NCI-H524 (cell line): ENCODE results near the gene PARD6A.

Experiments used
- DNase-seq, 2 experiments: peaks; one replicate each; lab custom pipeline; 2025; lab: John Stamatoyannopoulos, UW

Gene PARD6A

GRCh38 chr16:67653789-67654402 lies 6.9 kb upstream of the PARD6A start:
- no peak for DNase-seq

DNA sequence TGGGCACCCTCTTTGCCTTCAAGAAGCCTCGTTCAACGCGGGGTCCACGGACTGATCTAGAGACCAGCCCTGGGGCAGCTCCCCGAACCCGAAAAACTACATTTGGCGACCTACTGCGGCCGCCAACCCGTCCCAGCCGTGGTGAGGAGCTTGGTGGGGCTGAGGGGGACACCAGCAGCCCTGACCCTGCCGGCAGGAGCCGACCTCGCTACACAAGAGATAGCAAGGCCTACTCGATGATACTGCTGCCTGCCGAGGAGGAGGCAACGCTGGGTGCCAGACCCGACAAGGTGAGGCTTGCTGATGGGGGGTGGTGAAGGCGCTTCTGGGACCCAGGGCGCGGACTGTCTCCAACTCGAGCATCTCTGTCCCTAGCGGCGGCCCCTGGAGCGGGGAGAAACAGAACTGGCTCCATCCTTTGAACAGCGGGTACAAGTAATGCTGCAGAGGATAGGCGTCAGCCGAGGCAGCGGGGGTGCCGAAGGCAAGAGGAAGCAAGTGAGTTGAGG lies 6.3 kb upstream of the PARD6A start:
- DNase-seq, result no peak

GRCh38 chr16:67655363-67655762 lies 5.4 kb upstream of the PARD6A start:
- DNase-seq, result no peak

DNA sequence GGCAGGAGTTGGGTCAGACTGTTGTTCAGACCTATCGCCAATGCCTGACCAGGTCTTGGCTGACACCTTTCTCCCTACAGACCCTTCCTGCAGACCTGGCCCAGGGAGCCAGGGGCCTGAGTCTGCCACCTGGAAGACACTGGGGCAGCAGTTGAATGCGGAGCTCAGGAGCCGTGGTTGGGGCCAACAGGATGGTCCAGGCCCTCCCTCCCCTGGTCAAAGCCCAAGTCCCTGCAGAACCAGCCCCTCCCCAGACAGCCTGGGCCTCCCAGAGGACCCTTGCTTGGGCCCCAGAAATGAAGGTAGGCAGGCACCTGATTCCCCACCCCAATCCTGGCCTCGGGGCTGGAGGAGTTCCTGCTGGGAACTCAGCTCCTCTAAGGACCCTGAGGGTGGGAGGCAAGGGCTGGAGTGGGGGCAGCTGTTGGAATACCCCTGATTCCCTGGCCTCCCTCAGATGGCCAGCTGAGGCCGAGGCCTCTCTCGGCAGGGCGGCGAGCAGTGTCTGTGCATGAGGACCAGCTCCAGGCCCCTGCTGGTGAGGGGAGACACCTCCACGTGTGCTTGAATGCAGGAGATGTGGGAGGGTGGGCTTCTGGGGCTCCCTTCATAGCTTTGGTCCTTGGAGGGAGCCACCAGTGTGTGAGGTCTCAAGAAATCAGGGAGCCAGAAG lies 4.3 kb upstream of the PARD6A start:
- no peak for DNase-seq

DNA sequence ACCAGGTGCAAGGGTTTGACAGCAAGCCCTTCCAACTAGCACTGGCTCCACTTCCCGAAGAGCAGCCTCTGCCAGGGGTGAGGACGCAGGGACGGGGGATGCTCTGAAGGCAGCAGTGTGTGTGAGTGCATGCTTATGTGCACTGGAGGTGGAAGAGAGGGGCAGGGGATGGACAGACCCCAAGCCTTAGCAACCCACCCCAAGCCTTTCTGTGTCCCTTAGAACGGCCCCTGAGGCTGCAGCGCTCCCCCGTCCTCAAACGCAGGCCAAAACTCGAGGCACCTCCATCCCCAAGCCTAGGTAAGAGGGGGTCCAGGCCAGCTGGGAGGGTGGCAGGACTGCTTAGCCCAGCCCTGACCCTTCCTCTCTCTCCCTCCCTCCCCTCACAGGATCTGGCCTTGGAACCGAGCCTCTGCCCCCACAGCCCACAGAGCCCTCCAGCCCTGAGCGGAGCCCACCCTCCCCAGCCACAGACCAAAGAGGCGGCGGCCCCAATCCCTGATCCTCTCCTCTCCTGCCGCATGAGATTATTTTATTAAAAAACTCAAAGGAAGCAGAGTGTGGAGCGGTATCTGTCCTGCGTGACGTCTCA lies 3.6 kb upstream of the PARD6A start:
- DNase-seq, result no peak

GRCh38 chr16:67657751-67658518 lies 2.8 kb upstream of the PARD6A start:
- DNase-seq, result no peak

DNA sequence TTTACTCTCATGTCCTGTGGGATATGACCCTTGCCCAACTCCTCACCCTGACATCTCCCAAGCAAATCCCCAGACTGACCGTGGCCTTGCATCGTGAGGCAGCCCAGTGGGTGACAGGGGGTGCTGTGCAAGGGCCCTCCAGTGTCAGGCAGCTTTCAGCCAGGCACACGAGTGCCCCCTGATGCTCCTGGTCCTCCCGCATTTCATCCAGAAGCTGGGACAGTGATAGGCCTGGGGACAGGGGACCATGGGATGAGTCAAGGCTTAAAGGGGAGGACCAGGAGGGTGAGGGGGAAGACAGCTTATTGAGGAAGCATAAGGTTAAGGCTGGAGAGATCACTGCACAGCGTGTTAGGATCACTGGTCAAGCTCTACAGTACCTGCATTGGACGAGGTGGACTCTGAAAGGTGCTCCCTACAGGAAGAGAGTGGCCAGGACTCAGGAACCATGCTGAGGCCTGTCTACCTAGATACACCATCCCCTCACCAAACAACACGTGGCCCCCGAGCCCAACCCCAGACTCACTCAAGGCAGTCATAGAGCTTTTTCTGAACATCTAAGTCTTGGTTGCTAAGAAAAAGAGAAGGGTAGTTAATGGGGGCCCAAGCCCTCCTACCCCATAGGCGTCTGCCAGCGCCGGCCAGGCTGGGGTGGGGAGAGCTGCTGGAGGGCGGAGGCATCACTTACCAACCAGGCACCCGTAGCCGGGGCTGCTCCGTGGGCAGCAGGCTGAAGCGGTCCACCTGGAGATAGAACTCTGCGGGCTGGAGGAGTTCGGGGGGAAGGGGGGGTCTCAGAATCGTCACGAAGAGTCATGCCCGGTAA lies 1.7 kb upstream of the PARD6A start:
- no peak for DNase-seq

GRCh38 chr16:67659675-67660563 lies 841 bp upstream of the PARD6A start, which contains the start of gene ACD:
ACD (minus strand) TSS chr16:67660260; CDS start chr16:67660220, 40 bp downstream.
- DNase-seq, result peak; percentile 89 to 94

GRCh38 chr16:67661101-67661761 lies 471 bp downstream of the PARD6A start:
- DNase-seq, result peak in 1 of 2 experiments; percentile 45

GRCh38 chr16:67661886-67662652 lies 1.3 kb downstream of the PARD6A start:
- no peak for DNase-seq

DNA sequence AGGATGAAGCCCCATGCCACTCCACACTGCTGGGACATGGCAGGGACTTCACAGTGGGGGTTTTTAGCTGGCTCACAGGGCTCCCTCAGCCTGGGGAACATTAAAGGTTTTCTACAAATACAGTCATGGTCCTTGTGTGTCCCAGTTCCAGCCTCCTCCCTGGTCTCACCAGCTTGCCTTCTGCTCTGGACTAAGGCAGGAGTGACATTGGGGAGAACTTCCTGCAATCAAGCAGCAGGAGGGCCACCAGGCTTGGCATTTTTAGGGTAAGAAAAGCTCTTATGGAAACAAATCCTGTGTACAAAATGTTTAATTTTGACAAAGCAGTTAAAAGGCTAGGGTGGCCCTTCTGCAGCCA lies 1.9 kb downstream of the PARD6A start:
- DNase-seq, result no peak

DNA sequence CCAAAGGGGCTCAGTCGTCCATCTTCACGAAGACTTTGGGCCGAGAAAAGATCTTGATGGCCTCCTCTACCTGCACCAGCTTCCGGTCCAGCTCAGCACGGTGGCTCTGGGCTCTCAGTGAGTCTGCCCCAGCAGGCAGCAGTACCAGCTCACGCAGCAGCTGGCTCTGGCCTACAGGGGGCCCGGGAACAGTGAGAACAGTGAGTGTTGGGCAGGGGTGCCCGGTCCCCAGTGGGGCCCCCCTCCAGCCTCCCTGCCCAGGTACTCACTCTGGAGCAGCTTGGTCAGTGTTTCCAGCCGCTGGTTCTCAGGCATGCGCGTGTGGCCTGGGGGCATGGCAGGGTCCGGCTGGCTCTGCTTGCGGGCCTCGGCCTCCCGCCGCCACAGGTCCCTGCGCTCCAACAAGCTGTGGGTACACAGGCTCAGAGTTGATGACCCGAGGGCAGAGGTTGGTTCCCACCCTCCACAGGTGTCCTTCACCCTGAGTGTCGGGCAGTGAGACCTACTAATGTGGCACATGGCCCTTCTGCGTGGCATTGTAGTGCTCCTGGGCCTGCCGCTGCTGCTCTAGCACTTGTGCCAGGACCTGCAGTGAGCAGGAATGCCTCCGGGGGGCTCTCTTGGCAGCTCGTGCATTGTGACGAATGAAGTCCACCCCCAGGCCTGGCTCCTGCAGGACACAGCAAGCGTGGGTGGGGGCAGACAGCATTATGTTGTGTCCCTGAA lies 2.6 kb downstream of the PARD6A start:
- peak in 1 of 2 experiments; percentile 31 for DNase-seq

GRCh38 chr16:67663877-67664222 lies 3.1 kb downstream of the PARD6A start:
- no peak for DNase-seq

GRCh38 chr16:67664258-67664657 lies 3.5 kb downstream of the PARD6A start:
- no peak for DNase-seq

DNA sequence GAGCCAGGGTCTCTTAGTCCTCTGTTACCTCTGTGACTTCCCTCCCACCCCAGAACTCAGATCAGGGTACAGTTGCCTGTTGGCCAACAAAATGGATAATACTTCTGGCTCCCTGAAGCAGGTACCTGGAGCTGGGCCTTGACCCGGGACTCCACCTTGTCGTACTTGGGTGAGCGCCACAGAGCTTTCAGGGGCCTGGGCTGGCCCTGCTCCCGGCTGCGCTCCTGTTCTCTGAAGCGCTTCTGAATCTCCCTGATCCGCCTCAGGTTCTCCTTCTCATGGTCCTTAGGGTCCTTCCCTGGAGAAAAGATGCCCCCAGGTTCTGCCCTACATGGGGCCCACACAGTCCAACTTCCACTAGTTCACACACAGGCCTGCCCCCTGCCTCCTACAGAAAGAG lies 4.1 kb downstream of the PARD6A start:
- no peak for DNase-seq

DNA sequence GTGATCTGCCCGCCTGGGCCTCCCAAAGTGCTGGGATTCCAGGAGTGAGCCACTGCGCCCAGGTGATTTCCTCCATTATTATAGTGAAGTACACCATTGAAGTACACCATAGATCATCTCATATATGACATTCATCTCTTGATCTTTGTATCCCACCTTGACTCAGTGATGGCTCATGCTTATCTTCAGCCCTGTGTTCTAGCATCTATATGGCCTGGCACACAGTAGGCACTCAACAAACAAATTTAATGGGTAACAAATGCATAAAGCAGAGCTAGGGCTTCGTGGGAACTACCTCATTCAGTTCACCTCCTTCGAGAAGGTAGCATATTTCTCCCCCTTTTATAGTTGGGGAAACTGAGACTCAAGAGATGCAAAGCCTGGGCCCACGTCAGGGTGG lies 4.8 kb downstream of the PARD6A start:
- no peak for DNase-seq

GRCh38 chr16:67666032-67666551 lies 5.3 kb downstream of the PARD6A start:
- DNase-seq, result peak in 1 of 2 experiments; percentile 48
